C4-2B (cell line): ENCODE measurements around the gene PCDHA12.
"Not testable (repeated sequence)": the region's sequence is repeated elsewhere in the genome, so short reads cannot be mapped to it uniquely, and the experiment has no call there.

ENCODE experiments used
- H3K27ac ChIP-seq: fragments of 450-650 bp; 2 replicates; pipeline ENCODE4 v1.5.1; 2017
- CTCF ChIP-seq: fragments of 450-650 bp; conservative IDR thresholded peaks from 2 replicates; pipeline ENCODE4 v1.5.1; 2017; ENCODE audit warnings: mild to moderate bottlenecking
- ZFX ChIP-seq: fragments of 450-650 bp; IDR thresholded peaks from 2 replicates; pipeline ENCODE4 v1.6.1; 2017

PCDHA12 gene

GRCh38 chr5:140875085-140876065 is at the start of gene PCDHA12:
Gene PCDHA12 (plus strand): TSS chr5:140875308. CDS start chr5:140875473, 165 bp downstream.
- H3K27ac ChIP-seq: no peak within 1 kb of the TSS
- TF ChIP-seq CTCF (peak; percentile 53), ZFX (no peak)

- no peak within 1 kb of the TSS for H3K27ac ChIP-seq
- no peak for TF ChIP-seq ZFX
- peak; percentile 49 for TF ChIP-seq CTCF
These were observed 47.3 kb upstream of the PCDHA12 start, which contains the start of gene PCDHA6 for GRCh38 chr5:140827704-140828361. Gene PCDHA6 (plus strand): TSS chr5:140827960. CDS start chr5:140828092, 132 bp downstream.

DNA sequence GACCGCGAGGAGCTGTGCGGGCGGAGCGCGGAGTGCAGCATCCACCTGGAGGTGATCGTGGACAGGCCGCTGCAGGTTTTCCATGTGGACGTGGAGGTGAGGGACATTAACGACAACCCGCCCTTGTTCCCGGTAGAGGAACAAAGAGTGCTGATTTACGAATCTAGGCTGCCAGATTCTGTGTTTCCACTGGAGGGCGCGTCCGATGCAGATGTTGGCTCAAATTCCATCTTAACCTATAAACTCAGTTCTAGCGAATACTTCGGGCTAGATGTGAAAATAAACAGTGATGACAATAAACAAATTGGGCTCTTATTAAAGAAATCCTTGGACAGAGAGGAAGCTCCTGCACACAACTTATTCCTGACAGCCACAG is 46.8 kb upstream of the PCDHA12 start:
- TF ChIP-seq ZFX (no peak), CTCF (peak; percentile 36; the same call in 1 of the 2 replicates)
- no peak overlapping the region for H3K27ac ChIP-seq

- H3K27ac ChIP-seq: not testable (repeated sequence)
These were observed 45.3 kb upstream of the PCDHA12 start for GRCh38 chr5:140829511-140830501.

- H3K27ac ChIP-seq: no peak within 1 kb of the TSS
- TF ChIP-seq CTCF: peak; percentile 57
- no peak for TF ChIP-seq ZFX
These were observed 41.1 kb upstream of the PCDHA12 start, which contains the start of gene PCDHA7 for GRCh38 chr5:140833993-140834392. Gene PCDHA7 (plus strand): TSS chr5:140834269. CDS start chr5:140834384, 115 bp downstream.

DNA sequence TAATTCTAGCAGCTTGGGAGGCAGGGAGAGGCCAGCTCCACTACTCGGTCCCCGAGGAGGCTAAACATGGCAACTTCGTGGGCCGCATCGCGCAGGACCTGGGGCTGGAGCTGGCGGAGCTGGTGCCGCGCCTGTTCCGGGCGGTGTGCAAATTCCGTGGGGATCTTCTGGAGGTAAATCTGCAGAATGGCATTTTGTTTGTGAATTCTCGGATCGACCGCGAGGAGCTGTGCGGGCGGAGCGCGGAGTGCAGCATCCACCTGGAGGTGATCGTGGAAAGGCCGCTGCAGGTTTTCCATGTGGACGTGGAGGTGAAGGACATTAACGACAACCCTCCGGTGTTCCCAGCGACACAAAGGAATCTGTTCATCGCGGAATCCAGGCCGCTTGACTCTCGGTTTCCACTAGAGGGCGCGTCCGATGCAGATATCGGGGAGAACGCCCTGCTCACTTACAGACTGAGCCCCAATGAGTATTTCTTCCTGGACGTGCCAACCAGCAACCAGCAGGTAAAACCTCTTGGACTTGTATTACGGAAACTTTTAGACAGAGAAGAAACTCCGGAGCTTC is 40.6 kb upstream of the PCDHA12 start:
- H3K27ac ChIP-seq: not testable (repeated sequence)
- TF ChIP-seq CTCF: peak; percentile 36; the same call in 1 of the 2 replicates
